MM.1S (cell line): Measurements from ENCODE around the gene MPP3.

ENCODE experiments used
- DNase-seq: peaks from one replicate; pipeline ENCODE4 v3.0.0-alpha.2; 2015
- H2AFZ ChIP-seq: fragments of 300-600 bp; sonication (generic); 2 replicates; pipeline ENCODE4 v1.6.0; 2016; ENCODE audit warnings: antibody characterized with exemption, low read length
- H3F3A ChIP-seq: fragments of 300-600 bp; sonication (generic); 2 replicates; pipeline ENCODE4 v1.6.1; 2016; ENCODE audit warnings: mild to moderate bottlenecking, antibody characterized with exemption, low read length, moderate library complexity, mixed read lengths; ENCODE audit not compliant: insufficient read depth
- H3K27ac ChIP-seq: fragments of 300-600 bp; sonication (generic); 2 replicates; pipeline ENCODE4 v1.5.1; 2016; ENCODE audit warnings: mild to moderate bottlenecking, low read length
- H3K27me3 ChIP-seq: fragments of 300-600 bp; sonication (generic); replicated peaks from 2 replicates; pipeline ENCODE4 v1.6.0; 2016; ENCODE audit warnings: low read length; ENCODE audit not compliant: insufficient read depth
- H3K36me3 ChIP-seq: fragments of 300-600 bp; sonication (generic); replicated peaks from 2 replicates; pipeline ENCODE4 v1.6.1; 2016; ENCODE audit warnings: mild to moderate bottlenecking, low read length, mixed read lengths; ENCODE audit not compliant: insufficient read depth
- H3K4me1 ChIP-seq: fragments of 300-600 bp; sonication (generic); 2 replicates; pipeline ENCODE4 v1.6.1; 2016; ENCODE audit warnings: low read length, mixed read lengths
- H3K4me2 ChIP-seq: fragments of 300-600 bp; sonication (generic); 2 replicates; pipeline ENCODE4 v1.6.0; 2016; ENCODE audit warnings: low read depth, low read length
- H3K4me3 ChIP-seq: fragments of 300-600 bp; sonication (generic); 2 replicates; pipeline ENCODE4 v1.5.1; 2016; ENCODE audit warnings: low read length, mixed read lengths
- H3K79me2 ChIP-seq: fragments of 300-600 bp; sonication (generic); 2 replicates; pipeline ENCODE4 v1.6.1; 2016; ENCODE audit warnings: mixed run types, low read length, mixed read lengths
- H3K9ac ChIP-seq: fragments of 300-600 bp; sonication (generic); 2 replicates; pipeline ENCODE4 v1.6.1; 2016; ENCODE audit warnings: low read length, mixed read lengths
- H3K9me2 ChIP-seq: fragments of 300-600 bp; sonication (generic); replicated peaks from 2 replicates; pipeline ENCODE4 v1.6.1; 2016; ENCODE audit warnings: mild to moderate bottlenecking, low read length, mixed read lengths; ENCODE audit not compliant: insufficient read depth
- H3K9me3 ChIP-seq: fragments of 300-600 bp; sonication (generic); replicated peaks from 2 replicates; pipeline ENCODE4 v1.6.1; 2016; ENCODE audit warnings: mild to moderate bottlenecking, low read length, mixed read lengths; ENCODE audit not compliant: insufficient read depth
- H4K20me1 ChIP-seq: fragments of 300-600 bp; sonication (generic); 2 replicates; pipeline ENCODE4 v1.6.1; 2016; ENCODE audit warnings: mild to moderate bottlenecking, low read length, moderate library complexity, mixed read lengths; ENCODE audit not compliant: insufficient read depth
- EZH2 ChIP-seq: fragments of 300-600 bp; sonication (generic); optimal IDR thresholded peaks from 2 replicates; pipeline ENCODE3; 2017; ENCODE audit warnings: low read depth, mild to moderate bottlenecking, antibody characterized with exemption, low read length, mixed read lengths
- EZH2phosphoT487 ChIP-seq: fragments of 300-600 bp; sonication (generic); IDR thresholded peaks from 2 replicates; pipeline ENCODE4 v1.6.1; 2018; ENCODE audit warnings: antibody characterized with exemption, low read length
- TF ChIP-seq, protein P1 (sequence below): fragments of 300-600 bp; sonication (generic); IDR thresholded peaks from 2 replicates; pipeline ENCODE4 v1.5.1; 2016; ENCODE audit warnings: antibody characterized with exemption, low read length, mixed read lengths

The MPP3 gene

DNA sequence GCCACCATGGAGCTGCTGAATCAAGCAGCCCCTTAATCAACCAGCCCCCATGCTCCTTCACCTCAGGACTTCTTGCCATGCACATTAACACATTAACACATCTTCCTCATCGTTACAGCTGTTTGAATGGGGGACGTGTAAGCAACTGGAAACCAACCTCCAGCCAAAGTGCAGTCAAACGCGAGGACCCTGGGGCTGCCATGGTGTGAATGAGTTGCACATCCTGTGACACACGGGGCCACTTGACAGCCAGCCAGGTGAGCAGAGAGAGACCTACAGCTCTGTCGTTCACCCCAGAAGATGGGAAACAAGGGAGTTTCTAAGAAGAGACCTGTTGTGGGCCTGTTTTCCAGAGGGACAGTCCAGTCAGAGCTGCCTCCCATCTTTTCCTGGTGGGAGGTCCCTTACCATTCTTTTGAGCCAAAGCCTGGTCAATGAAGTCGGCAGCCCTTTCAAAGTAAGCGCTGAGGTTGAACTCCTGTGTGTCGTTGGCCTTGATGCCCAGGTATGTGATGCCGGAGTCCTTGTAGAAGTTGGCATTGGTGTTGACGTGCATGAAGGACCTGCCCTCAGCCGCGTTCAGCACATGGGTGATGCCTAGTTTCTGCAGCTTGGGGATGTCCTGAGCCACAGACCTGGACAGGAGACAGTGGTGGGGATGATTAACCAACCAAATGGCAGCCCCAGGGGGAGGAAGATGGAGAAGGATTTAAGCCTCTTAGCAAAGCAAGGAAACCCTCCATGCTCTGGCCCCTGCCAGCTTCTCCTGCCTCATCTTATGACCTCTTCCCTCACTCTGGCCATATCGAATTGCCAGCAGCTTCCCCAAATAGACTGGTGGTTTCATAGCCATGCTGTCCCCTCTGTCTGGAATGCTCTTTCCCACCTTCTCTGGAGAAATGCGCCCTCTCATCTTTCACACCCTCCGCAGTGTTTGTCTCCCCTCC, 58.4 kb downstream of the MPP3 start:
- no peak overlapping the region for H3K9ac ChIP-seq
- TF ChIP-seq EZH2phosphoT487 = no peak
- TF ChIP-seq EZH2 = no peak
- TF ChIP-seq, protein P1, sequence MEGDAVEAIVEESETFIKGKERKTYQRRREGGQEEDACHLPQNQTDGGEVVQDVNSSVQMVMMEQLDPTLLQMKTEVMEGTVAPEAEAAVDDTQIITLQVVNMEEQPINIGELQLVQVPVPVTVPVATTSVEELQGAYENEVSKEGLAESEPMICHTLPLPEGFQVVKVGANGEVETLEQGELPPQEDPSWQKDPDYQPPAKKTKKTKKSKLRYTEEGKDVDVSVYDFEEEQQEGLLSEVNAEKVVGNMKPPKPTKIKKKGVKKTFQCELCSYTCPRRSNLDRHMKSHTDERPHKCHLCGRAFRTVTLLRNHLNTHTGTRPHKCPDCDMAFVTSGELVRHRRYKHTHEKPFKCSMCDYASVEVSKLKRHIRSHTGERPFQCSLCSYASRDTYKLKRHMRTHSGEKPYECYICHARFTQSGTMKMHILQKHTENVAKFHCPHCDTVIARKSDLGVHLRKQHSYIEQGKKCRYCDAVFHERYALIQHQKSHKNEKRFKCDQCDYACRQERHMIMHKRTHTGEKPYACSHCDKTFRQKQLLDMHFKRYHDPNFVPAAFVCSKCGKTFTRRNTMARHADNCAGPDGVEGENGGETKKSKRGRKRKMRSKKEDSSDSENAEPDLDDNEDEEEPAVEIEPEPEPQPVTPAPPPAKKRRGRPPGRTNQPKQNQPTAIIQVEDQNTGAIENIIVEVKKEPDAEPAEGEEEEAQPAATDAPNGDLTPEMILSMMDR = no peak
- no peaks in the 10 kb centered on the region for H3K36me3 ChIP-seq
- no peak overlapping the region for H3K27ac ChIP-seq
- no peaks in the 10 kb centered on the region for H3K9me3 ChIP-seq
- no peak for DNase-seq
- H3K4me3 ChIP-seq = no peak overlapping the region
- H3K9me2 ChIP-seq = no peaks in the 10 kb centered on the region
- H3K27me3 ChIP-seq = peaks cover 5% of the 10 kb centered on the region
- H3K4me1 ChIP-seq = peaks cover 5% of the 10 kb centered on the region; the same call in 1 of the 2 replicates
- H4K20me1 ChIP-seq = no peaks in the 10 kb centered on the region
- H3K79me2 ChIP-seq = no peaks in the 10 kb centered on the region
- H2AFZ ChIP-seq = no peak overlapping the region
- no peaks in the 10 kb centered on the region for H3F3A ChIP-seq
- H3K4me2 ChIP-seq = no peak overlapping the region

GRCh38 chr17:43772877-43773648, 59.9 kb downstream of the MPP3 start:
- no peaks in the 10 kb centered on the region for H3K36me3 ChIP-seq
- no peak for TF ChIP-seq EZH2phosphoT487
- no peak for TF ChIP-seq EZH2
- TF ChIP-seq, protein P1 = no peak
- H3K27me3 ChIP-seq = no peaks in the 10 kb centered on the region
- H3K9me2 ChIP-seq = no peaks in the 10 kb centered on the region
- H3K4me2 ChIP-seq = no peak overlapping the region
- H3K27ac ChIP-seq = no peak overlapping the region
- peaks cover 8% of the 10 kb centered on the region for H3K4me1 ChIP-seq
- H3K9me3 ChIP-seq = no peaks in the 10 kb centered on the region
- no peak overlapping the region for H3K9ac ChIP-seq
- no peak for DNase-seq
- no peak overlapping the region for H3K4me3 ChIP-seq
- no peaks in the 10 kb centered on the region for H3F3A ChIP-seq
- no peak overlapping the region for H2AFZ ChIP-seq
- no peaks in the 10 kb centered on the region for H3K79me2 ChIP-seq
- no peaks in the 10 kb centered on the region for H4K20me1 ChIP-seq

- Histone ChIP-seq H3K9me3 (no peaks in the 10 kb centered on the region), H4K20me1 (no peaks in the 10 kb centered on the region), H3K27me3 (no peaks in the 10 kb centered on the region), H3F3A (no peaks in the 10 kb centered on the region), H3K4me3 (no peak overlapping the region), H3K4me2 (no peak overlapping the region), H3K79me2 (no peaks in the 10 kb centered on the region), H3K9me2 (no peaks in the 10 kb centered on the region), H3K9ac (no peak overlapping the region), H3K27ac (no peak overlapping the region), H3K36me3 (no peaks in the 10 kb centered on the region), H2AFZ (no peak overlapping the region), H3K4me1 (peaks cover 13% of the 10 kb centered on the region)
- DNase-seq = no peak
- no peak for TF ChIP-seq EZH2
- TF ChIP-seq EZH2phosphoT487 = no peak
- TF ChIP-seq, protein P1 = no peak
Observed at GRCh38 chr17:43771463-43771862, 61.5 kb downstream of the MPP3 start.
